Anterior cingulate cortex (tissue), 58 donors: ENCODE data around the gene PPARGC1A.

Source experiments
- DNase-seq, 58 donors: peaks; one replicate each; lab custom pipeline; 2025; lab: John Stamatoyannopoulos, UW

The PPARGC1A gene

GRCh38 chr4:23915459-23916132 is 25.7 kb upstream of the PPARGC1A start:
- no peak for DNase-seq

- no peak for DNase-seq
These were observed 22.0 kb upstream of the PPARGC1A start for GRCh38 chr4:23911675-23912455.

- no peak for DNase-seq
These were observed 19.8 kb upstream of the PPARGC1A start for GRCh38 chr4:23909671-23910070.

GRCh38 chr4:23906839-23907238 is 17.0 kb upstream of the PPARGC1A start:
- no peak for DNase-seq

- DNase-seq, result peak in 37 of 58 donors; percentile 9 to 77 (median 34)
These were observed 14.8 kb upstream of the PPARGC1A start for GRCh38 chr4:23904639-23905071.

- no peak for DNase-seq
These were observed 14.1 kb upstream of the PPARGC1A start for GRCh38 chr4:23903859-23904438.

GRCh38 chr4:23902222-23902804 is 12.5 kb upstream of the PPARGC1A start:
- no peak for DNase-seq

- no peak for DNase-seq
These were observed 10.8 kb upstream of the PPARGC1A start for GRCh38 chr4:23900636-23901035.

- no peak for DNase-seq
These were observed 9.7 kb upstream of the PPARGC1A start for GRCh38 chr4:23899565-23899964.

- DNase-seq, result no peak
These were observed 7.8 kb upstream of the PPARGC1A start for GRCh38 chr4:23897564-23898109.

- no peak for DNase-seq
These were observed 4.2 kb upstream of the PPARGC1A start for GRCh38 chr4:23894021-23894420.

GRCh38 chr4:23891064-23891421 is 1.2 kb upstream of the PPARGC1A start:
- no peak for DNase-seq

- peak in 1 of 58 donors; percentile 46 for DNase-seq
These were observed 669 bp upstream of the PPARGC1A start for GRCh38 chr4:23890369-23891063.

GRCh38 chr4:23889391-23889790 is 456 bp downstream of the PPARGC1A start:
- no peak for DNase-seq

GRCh38 chr4:23888421-23889319 is 1.2 kb downstream of the PPARGC1A start:
- peak in 24 of 58 donors; percentile 8 to 72 (median 40) for DNase-seq

GRCh38 chr4:23887989-23888388 is 1.9 kb downstream of the PPARGC1A start:
- peak in 10 of 58 donors; percentile 1 to 25 (median 10) for DNase-seq

- no peak for DNase-seq
These were observed 2.7 kb downstream of the PPARGC1A start for GRCh38 chr4:23887173-23887572.

GRCh38 chr4:23885943-23886590 is 3.8 kb downstream of the PPARGC1A start:
- DNase-seq, result no peak

- no peak for DNase-seq
These were observed 5.1 kb downstream of the PPARGC1A start for GRCh38 chr4:23884741-23885140.
